NCI-H2227 (cell line): ENCODE measurements around the gene LPP.
A peak's percentile ranks its signal among the peaks of the same experiment; 100 is the strongest.

Experiments
- DNase-seq: peaks from one replicate; lab custom pipeline; 2025; ENCODE audit not compliant: unreplicated experiment; lab: John Stamatoyannopoulos, UW

LPP gene

GRCh38 chr3:188244395-188244861 is 90.5 kb downstream of the LPP start:
- no peak for DNase-seq

GRCh38 chr3:188246905-188247304 is 92.9 kb downstream of the LPP start:
- no peak for DNase-seq

DNA sequence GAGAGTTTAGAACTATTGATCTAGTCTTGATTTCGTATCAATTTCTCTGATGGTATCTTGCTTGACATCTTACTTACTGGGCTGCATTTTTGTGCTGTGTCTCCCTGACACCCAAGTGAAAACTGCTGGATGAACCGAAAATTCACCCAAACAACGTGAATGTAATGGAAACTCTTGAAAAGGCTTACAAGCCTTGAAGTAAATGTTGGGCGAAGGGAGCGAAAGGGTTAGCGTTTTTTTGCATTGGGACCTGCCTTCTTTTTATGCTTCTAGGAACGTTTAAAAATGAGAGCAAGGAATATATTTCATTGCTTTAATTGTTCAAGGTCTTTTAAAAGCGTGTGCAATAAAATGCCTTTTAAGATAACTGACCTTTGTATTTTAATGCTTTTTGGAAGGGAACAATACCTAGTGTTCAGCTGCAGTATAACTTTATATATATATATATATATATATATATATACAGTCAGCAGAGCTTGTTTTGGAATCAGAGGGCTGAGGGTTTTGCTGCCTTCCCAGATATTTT is 94.1 kb downstream of the LPP start:
- DNase-seq, result no peak

DNA sequence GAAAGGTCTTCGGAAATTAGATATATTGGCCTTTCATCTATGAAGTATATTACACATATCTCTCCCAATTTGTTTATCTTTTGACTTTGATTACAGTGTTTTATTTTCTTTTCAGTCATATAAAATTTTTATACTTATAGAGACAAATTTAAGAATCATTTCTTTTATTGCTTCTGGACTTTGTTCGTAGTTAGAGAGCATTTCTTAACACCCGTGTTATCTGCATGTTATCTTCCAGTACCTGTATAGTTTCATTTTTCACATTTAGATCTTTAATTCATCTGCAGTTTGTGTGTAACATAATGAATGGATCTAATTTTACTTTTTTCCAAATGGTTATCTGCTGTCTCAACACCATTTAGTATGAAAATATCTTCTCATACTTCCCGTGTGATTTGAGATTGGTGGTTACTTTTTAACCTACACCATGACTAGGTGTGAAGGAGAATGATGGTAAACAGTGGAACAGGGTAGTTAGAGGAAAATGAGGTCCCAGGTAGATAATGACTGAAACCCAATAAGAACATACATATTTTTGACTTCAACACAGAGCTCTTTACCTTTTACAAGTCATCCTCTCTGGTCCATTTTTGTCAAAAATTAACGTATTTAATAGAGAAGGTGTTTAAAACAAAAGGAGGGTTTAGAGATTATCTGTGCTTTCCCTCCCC is 99.3 kb downstream of the LPP start:
- DNase-seq, result no peak

GRCh38 chr3:188253800-188254452 is 100.0 kb downstream of the LPP start:
- no peak for DNase-seq

DNA sequence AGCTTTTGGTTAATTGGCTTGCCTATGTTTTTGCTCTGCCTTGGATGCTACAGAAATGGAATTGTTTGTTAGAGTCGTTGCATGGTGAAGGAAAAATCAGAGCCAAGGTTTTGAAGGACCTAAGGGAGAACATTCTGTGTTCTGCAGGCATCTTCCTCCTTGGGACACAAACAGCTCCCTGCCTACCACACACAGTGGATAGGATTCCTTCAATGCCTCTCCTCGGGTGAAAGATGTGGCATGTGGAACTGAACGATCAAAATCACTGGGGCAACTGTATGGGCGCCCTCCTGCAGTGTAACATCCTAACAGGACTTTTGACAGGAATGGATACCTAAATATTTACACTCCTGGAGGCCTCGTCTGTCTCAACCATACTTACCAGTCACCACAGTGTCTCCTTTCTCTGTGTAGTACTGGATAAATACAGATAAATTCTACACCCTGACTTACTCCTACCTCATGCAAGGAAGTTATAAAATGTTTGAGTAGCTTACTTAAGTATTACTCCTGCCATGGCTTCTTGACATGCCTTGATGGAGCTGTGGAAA is 100.6 kb downstream of the LPP start:
- no peak for DNase-seq

GRCh38 chr3:188255190-188255589 is 101.2 kb downstream of the LPP start:
- DNase-seq, result no peak

DNA sequence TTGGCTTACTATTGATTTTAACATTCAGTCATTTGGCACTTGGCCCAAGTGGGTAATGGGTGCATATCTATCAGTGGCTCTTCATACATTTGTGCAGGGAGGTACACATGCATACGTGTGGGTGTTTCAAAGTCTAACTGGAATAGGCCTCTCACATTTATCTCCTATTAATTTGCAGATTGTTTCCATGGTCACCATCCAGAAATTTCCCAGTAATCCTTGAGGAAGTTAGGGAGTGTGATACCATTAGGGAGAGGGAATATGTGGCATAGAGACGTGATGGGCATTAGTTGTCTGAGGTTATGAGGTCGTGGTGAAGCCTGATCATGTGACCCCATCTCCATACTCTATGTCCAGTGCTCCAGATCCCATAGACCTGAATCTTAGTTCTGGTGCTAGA is 102.8 kb downstream of the LPP start:
- DNase-seq, result no peak

- no peak for DNase-seq
These were observed 103.5 kb downstream of the LPP start for GRCh38 chr3:188257384-188258026.

DNA sequence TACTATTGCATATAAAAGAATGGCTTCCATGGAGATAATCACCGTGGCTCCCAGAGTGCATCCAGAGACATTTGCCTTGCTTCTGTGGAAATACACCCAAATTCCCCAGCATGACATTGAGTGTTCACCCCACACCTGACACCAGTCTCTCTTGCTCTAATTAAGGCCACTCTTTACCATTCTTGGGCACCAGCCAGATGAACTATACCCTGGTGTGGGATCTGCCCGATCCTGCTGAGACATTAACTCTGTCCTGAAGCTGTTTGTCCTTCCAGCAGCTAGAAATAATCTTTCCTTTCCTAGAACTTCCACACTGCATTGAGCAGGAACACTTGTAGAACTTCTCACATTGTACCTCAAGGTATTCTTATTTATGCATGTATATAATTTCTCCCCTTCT is 105.2 kb downstream of the LPP start:
- no peak for DNase-seq

DNA sequence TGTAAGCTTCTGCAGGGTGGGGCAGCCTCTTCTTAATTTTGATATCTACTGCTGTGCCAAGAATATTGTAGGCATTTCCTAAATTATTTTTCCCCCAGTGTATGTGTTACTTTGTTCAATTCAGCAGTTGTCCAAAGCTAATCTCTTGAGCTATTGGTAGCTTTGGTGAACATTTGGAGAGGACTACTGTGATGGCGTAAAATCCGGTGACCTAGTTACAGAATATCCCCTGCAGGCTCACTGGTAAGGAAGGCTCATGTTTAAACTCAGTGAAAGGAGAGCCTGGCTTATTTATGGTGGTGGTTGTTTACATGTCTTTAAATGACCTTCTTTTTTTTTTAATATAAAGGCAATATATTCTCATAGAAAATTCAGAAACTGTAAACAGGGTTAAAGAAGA is 105.6 kb downstream of the LPP start:
- DNase-seq, result no peak

DNA sequence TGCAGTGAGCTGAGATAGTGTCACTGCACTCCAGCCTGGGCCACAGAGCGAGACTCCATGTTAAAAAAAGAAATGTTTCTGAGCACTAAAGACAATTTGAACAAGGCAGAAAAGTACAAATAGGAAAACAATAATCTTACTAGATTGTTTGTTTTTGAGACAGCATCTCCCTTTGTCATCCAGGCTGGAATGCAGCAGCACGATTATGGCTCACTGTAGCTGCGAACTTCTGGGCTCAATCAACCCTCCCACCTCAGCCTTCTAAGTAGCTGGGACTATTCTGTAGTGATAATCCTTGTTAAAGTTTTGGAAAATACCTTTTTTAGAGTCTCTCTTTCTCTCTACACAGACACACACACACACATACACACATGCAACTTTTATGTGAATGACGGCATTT is 107.1 kb downstream of the LPP start:
- no peak for DNase-seq

GRCh38 chr3:188262488-188262887 is 108.5 kb downstream of the LPP start:
- DNase-seq, result no peak

- DNase-seq, result peak; percentile 27
These were observed 109.1 kb downstream of the LPP start for GRCh38 chr3:188262913-188263683.

- no peak for DNase-seq
These were observed 110.6 kb downstream of the LPP start for GRCh38 chr3:188264226-188265207.

GRCh38 chr3:188266562-188267274 is 112.8 kb downstream of the LPP start:
- no peak for DNase-seq

DNA sequence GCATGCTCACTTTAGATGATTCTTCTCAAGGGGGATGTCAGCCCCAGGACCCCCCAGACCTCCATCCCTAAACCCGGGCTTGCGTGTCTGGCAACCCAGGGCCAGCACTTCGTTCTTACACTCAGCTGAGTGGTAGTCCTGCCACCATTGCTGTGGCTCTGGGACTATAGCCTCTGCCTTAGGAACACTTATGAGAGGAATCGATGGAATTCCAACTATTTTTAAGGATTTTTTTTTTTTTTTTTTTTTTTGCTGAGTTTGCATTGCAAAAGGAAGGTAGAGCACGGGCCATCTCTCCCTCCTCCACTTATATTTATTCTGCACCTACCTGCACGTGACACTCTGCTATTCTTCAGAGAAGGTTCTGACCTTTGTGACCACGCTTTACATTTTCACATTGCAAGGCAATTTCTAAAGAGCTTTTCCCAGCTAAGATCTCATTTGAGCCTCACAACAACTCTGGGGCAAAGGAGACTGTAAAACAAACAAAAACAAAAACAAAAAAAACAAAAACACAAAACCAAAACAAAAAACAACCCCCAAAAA is 113.9 kb downstream of the LPP start:
- no peak for DNase-seq

DNA sequence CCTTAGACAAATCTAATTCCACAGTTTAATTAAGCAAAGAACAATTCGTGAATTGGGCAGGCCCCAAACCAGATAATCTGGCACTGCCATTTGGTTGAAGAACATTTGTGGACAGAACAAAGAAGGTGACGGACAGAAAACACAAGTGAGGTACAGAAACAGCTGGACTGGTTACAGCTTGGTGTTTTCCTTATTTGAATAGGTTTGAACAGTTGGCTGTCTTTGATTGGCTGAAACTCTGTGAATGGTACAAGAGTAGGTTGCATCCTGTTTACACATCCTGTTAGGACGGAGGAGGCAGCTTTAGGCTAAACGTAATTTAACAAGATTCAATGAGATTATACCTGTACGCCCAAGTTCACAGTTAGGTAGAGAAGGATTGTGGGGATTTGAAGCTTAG is 114.4 kb downstream of the LPP start:
- DNase-seq, result no peak

GRCh38 chr3:188269040-188269439 is 115.1 kb downstream of the LPP start:
- no peak for DNase-seq
